ENCODE measurements around the gene ZNF304.
A peak's percentile ranks its signal among the peaks of the same experiment; 100 is the strongest.

Gene ZNF304

DNA sequence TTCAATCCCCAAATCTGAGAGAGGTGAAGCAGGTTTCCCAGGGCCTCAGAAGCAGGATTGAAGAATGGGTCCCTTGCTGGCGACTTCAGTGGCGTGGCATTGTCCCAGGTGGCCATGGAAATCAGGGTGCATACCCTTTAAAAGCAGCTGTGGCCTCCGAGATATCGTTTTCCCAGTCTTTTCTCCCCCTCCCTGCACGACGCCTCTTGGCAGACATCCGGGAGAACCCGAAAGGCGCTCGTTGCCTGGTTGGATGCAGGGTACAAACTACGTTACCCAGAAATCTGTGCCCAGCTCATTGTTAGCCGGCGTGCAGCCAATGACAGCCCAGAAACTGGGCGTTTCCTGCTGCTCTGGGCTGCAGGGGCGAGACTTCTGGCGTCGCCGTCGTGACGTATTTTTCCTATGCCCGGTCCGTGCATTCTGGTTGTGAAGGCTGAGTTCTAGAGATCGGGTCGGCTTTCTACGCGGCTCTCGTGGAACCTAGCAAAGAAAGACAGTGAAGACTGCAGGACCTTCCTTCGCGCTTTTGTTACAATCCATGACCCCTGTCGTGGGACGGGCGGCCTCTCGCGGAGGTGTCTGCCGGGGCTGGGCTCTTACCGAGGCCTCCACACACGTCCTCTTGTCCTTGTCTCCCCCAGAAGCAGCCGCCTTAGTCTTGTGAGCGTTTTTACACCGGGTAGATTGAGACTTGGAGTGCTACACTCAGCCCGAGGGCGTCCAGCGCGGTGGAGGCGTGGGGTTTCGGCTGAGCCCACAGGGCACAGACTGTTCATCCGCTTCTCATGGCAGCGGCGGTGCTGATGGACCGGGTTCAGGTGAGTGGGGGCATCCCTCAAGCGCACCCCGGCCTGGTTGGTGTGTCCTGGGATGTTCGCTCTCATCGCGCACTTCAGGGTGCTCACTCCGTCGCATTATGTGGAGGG is at the start of gene ZNF304:
Gene ZNF304, plus strand, starts transcription at position 395 of the 929 bp plus-strand sequence. Its CDS starts 394 bp downstream, at position 789.
- peak; percentile 52 to 97 (median 90) for DNase-seq

DNA sequence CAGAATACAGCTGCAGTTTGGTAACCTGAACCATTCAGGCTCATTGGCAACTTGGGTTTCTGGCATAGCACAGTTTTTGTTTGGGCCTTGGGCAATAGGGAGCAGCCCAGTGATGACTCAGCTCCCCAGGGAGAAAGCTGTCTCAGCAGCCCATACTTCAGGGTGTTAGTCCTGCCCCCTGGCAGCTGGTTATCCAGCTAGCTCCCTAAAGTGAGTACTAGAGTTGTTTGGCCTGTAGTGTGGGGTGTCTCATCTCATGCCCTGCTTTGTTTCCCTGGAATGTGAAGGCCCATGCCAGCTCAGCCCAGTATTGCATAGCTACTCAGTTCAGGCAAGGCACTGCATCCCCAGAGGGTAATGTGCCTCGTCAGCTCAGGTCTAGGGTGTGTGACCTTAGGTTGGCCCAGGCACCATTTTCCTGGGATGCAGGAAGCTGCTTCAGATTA is 49.0 kb upstream of the ZNF304 start:
- peak in 2 of 14 donors; percentile 23 to 58 for DNase-seq

DNA sequence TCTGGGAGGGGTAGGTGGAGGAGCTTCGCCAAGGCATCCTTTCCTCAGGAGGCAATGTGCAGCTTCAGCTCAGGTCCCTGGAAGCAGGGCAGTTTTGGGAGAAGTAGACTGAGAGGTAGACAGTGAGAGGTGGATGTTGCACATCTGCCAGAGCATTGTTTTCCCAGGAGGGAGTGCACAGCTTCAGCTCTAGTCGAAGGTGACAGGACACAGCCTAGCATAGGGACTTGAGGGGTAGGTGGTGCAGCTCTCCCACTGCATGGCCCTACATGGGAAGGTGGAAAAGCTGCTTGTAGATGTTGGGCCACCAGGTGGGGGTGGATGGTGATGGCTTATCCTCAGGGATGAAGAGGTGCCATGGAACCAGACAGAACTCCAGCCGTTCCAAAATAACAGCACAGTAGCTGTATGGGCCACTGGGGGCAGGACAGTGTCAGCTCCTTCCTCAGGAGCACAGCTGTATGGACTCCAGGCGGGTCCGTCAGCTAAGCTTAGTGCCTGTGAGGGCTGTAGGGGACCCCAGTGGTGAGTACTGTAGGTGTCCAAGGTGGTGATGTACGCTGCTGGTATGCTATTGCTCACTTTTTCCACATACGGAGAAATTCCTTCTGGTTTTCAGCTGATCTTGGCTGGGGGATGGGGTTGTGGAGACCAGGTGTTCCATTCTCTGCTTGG is 48.2 kb upstream of the ZNF304 start:
- DNase-seq = no peak

DNA sequence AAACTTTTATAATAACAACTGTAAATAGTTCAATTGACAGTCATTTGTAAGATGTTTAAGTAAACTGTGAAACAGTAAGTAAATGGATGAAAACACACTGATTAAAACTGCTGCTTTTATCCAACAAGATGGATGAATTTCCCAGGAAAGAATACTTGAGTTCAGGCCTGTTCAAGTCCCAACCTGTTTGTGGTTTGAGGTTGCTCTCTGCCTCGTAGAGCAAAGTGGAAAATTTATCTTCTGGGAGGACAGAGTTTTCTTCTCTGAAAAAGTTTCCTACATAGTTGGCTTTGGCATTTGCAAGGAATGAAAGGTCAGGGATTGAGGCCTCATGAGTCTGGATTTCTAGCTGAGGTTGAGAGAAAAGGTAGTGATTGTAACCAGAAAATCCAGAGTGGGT is 46.0 kb upstream of the ZNF304 start:
- DNase-seq = no peak

DNA sequence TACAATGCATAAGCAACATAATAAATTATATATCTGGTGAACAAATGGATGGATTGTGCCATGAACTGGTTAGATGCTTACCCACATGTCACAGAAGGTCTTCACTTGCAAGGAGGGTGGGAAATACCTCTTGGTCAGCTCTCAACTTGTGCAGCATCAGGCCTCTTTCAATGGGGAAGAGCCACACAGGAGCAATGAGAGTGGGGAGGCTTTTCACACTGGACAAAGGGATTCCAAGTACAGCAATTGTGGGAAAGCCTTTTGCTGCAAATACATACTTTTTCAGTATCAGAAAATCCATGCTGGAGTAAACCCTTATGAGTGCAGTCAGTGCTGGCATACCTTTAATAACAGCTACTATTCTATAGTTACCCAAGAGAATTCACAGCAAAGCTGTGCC is 42.6 kb upstream of the ZNF304 start:
- DNase-seq = no peak

DNA sequence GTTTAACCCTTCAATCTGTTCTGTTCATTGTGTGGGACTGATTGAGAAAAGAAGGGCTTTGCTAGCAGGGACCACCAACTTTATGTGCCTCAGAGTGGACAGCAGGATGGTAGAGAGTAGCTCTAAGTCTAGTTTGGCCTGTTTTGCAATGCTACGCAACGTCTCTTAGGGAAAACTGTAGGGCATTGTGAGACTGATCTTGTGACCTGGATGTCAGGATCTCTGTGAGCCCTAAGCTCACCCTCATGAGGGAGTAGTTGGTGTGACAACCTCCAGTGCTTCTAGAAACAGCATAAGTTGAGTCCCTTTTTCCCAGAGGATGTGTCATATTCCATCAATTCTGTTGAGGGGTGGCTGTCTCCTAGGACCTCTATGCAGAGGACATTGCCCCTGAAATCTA is 40.3 kb upstream of the ZNF304 start:
- no peak for DNase-seq

DNA sequence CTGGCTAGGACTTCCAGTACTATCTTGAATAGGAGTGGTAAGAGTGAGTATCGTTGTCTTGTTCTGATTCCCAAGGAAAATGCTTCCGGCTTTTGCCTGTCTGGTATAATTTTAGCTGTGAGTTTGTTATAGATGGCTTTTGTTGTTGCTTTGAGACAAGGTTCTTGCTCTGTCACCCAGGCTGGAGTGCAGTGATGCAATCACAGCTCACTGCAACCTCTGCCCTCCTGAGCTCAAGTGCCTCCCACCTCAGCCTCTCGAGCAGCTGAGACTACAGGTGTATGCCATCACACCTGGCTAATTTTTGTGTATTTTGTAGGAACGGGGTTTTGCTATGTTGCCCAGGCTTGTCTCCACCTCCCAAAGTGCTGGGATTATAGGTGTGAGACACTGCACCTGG is 36.9 kb upstream of the ZNF304 start:
- no peak for DNase-seq

DNA sequence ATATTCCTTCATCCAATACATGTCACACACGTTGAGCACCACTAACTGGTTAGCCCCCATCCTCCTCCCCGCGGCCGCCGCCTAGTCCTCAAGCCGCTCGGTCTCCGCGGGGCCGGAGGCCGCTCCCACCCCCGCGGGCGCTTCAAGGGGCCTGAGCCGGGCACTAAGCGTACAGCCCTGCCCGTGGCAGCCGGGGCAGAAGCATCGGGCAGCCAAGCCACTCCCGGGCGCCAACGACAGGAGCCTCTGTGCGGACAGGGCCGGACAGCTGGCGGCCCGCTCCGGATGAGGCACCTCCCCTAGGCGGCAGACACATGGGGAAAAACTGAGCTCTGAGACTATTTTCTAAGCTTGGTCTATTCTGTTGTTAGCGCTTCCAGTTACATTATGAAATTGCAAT is 33.6 kb upstream of the ZNF304 start:
- peak in 1 of 14 donors; percentile 20 for DNase-seq

DNA sequence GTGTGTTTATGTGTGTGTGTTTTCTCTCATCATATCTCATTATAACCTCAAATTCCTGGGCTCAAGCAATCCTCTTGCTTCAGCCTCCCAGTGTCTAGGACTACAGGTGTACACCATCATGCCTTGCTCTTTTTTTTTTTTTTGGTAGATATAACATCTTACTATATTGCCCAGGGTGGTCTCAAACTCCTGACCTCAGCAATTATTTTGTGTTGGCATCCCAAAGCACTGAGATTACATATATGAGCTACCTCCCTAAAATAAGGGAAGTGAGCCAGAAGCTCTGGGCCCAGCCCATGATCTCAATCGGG is 31.2 kb upstream of the ZNF304 start:
- no peak for DNase-seq

DNA sequence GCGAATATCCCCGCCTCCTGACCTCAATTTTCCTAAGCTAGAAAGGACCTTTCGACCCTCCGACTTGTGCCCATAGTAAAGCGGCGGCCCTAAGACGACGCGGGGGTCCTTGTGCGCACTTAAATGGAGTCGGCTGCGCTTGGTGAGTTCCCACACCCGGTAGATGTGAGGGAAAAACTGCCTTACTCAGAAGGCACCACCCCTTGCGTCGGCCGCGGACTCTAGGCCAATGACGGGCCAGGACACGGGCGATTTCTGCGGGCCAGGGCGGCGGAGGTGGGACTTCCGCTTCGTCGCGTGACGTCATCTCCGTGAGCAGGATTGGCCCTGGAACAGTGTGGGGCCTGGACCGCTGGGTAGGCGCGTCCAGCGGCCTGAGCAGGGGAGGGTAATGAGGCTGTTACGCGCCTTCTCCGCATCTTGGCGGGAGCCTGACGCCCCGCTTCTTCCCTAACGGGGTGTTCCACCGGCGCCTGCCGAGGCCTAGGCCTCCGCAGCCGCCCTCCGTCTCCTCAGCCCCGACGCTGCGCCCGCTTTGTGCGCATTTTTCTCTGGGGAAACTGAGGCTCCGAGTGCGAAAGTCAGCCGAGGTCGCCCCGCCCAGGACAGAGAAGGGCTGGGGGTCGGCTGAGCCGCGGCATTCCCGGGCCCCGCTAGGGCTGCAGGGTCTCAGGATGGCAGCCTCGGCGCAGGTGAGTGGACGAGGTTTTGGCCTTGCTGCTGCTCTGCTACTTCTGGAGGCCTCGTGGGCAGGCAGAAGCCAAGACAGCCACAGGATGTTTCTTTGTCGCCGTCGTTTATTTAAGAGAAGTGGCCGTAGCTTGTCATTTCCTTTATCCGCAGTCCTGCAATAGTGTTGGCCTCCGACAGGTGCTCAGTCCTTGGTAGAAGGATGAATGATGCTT is 30.6 kb upstream of the ZNF304 start, which contains the start of gene ZNF543:
Gene ZNF543, plus strand, starts transcription at position 293 of the 905 bp plus-strand sequence. Its CDS starts 382 bp downstream, at position 675.
- DNase-seq = peak; percentile 58 to 95 (median 90)

DNA sequence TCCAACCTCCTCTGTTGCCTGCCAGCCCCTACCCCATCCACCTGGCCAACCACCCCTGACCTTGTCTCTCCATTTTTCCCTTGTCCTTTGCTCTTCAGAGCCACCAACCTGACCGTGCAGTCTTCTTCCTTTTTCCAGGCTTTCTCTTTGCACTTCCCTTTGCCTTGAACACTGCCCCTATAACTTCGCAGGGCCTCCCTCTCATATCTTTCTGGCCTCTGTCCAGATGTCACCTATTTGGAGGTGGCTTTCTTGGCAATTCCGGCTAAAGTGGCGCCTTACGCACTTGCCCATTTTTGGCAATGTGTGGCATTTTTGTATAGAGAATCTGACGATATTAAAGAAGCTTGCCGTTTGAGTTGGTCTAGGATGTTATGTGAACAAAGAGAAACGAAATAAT is 30.0 kb upstream of the ZNF304 start:
- no peak for DNase-seq

DNA sequence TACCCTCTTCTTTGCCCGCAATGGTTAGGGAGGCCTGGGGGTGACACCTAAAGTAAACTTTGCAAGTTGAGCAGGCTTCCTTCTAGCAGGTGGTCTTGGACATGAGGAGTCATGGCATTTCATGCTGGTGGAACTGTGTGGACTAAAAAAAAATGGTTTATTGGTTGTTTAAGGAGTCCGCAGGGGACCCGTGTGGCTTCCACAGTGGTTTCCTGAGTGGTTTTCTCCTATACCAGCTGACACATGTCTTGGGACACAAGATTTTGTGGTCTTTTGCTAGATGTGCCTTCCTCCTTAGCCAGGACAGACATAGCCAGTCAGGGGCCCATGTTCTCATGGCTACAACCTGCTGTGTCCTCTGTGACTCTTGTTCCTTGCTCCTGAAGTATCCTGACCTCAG is 29.3 kb upstream of the ZNF304 start:
- DNase-seq = no peak

DNA sequence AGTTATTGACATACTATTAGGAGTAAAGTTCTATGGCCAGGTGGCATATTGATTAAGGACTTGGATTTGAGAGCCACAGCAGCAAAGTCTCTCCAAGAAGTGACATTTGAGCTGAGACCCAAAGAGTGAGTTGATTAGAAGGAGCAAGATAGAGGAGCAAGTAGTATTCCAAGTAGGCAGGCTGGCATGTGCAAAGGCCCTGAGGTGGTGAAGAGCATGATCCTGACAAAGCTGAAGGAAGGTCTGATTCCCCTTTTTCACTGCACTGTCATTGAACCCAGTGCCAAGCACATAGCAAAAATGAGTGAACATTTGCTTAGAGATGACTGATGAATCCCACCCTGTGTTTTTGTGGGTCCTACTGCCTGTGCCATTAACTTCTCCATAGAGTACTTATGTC is 26.1 kb upstream of the ZNF304 start:
- DNase-seq = no peak

DNA sequence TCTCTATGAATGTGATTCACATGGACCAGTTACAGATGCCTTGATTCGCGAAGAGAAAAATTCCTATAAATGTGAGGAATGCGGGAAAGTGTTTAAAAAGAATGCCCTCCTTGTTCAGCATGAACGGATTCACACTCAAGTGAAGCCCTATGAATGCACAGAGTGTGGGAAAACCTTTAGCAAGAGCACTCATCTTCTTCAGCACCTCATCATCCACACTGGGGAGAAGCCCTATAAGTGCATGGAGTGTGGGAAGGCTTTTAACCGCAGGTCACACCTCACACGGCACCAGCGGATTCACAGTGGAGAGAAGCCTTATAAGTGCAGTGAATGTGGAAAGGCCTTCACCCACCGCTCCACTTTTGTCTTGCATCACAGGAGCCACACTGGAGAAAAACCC is 23.1 kb upstream of the ZNF304 start:
- no peak for DNase-seq

DNA sequence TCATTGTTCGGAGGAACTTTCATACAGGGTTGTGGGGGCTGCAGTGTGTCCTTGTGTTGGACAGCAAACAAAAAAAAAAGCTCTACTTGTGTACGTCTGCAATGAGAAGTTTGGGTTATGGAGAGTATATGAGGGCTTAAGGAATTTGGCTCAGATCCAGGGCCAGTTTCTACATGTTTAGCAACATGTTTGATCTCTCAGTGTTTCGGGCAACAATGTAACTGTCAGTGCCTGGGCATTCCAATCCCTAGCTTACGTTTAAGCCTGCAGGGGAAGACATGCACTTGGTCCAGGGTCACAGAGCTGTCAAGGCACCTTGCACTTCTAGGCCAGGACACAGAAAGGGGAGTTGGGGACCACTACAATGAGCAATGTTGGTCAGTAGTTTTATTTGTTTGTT is 16.9 kb upstream of the ZNF304 start:
- DNase-seq = no peak

DNA sequence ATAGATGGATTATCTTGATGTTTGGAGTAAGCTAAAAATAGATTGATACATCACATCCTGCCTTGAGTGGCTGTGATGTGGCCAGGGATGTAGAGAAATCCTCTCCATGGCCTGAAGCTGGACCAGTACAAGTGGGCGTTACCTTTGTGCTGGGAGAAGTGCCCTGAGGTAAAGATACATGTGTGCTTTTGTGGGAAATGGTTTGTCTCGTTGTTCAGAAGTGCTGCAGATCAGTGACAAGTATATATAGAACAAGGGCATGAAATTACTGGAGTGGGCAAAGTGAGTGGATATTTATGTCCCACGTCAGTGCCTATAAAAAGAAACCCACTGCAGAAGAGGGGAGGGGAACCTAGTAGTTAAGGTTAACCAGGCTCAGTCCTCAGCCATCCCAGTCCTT is 12.2 kb upstream of the ZNF304 start:
- no peak for DNase-seq

DNA sequence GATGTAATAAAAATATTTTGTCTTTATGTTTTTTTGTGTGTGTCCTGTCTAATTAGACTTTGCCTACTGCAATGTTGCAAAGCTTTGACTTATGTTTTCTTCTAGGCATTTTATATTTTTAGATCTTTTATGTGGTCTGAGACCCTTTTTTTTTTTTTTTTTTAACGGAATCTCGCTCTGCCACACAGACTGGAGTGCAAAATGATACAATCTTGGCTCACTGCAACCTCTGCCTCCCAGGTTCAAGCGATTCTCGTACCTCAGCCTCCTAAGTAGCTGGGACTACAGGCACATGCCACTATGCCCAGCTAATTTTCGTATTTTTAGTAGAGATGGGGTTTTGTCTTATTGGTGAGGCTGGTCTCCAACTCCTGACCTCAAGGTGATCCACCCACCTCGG is 8.5 kb upstream of the ZNF304 start:
- DNase-seq = no peak

DNA sequence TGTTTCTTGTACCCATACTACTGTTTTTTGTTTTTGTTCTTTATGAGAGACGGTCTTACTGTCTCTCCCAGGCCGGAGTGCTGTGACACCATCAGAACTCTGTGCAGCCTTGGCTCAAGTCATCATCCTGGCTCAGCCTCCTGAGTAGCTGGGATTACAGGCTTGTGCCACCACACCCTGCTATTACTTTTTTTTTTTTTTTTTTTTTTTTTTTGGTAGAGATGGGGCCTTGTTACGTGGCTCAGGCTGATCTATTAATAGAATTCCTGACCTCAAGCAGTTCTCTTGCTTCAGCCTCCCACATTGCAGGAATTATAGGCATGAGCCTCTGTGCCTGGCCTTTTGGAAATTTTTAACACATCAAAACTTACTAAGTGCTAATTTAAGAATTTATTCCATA is 2.9 kb upstream of the ZNF304 start:
- no peak for DNase-seq

DNA sequence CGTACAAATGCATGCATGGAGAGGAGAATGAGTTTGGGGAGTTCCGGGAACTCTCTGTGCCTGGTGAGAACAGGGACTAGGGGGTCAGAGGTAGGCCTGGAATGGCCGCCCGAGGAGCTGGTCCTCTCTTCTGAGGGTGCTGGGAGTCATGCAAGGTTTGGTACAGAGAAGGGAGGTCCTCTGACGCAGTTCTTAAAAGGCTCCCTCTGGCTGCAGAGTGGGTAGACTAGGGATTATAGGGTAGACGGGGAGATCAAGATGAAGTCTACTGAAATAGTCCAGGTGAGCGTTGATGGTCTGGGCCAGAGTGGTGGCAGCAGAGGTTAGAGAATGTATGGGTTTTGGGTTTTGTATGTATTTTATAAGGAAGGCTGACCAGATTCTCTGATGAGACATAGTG is 796 bp downstream of the ZNF304 start:
- no peak for DNase-seq

DNA sequence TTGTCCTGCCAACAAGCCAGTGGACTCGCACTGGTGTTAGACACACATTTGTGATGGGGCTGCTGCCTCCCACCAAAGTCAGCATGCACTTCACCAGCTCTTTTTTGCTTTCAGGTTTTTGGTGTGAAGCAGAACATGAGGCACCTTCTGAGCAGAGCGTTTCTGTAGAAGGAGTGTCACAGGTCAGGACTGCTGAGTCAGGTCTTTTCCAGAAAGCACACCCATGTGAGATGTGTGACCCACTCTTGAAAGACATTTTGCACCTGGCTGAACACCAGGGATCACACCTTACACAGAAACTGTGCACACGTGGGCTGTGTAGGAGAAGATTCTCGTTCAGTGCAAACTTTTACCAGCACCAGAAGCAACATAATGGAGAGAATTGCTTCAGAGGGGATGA is 4.8 kb downstream of the ZNF304 start:
- no peak for DNase-seq

DNA sequence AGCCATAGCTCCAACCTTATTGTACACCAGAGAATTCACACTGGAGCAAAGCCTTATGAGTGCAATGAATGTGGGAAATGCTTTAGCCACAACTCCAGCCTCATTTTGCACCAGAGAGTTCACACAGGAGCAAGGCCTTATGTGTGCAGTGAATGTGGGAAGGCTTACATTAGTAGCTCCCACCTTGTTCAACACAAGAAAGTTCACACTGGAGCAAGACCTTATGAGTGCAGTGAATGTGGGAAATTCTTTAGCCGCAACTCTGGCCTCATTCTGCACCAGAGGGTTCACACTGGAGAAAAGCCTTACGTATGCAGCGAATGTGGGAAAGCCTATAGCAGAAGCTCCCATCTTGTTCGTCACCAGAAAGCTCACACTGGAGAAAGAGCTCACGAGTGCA is 6.3 kb downstream of the ZNF304 start:
- DNase-seq = no peak

DNA sequence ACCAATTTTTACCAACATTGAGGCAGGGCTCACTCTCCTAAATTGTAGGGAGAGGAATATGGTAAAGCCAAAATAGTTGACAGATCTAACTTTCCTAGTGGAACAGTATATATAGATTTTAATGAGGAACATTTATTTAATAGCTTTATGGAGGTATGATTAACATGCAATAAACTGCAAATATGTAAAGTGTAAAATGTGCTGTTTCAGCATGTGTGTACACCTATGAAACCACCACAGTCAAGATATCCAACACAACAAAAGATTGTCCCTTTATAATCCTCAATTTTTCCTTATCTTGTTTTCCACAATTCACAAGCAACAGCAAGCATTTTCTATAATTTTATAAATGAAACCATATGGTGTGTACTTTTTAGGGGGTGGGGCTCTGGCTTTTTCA is 8.2 kb downstream of the ZNF304 start:
- no peak for DNase-seq

DNA sequence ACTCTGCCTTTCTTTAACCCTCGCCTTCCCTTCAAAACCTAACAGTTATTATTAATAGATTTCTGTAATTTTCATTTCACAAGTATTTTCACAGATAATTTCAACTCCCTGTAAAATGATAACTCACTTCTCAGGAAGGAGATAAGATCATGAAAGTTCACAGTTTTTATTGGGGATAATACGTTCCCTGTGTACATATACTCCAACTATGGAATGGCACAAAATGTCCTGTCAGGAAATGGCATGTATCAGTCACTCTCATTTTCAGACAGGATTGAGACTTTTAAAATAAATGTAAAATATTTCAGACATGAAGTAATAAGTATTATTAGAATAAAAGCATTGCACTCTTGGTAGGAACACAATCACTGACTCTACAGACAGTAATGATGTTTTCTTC is 11.3 kb downstream of the ZNF304 start:
- no peak for DNase-seq
